K562 (cell line): ENCODE data around the gene UBE3B. TPM values are rescaled to one million over a fixed set of nuclear protein-coding genes. Genes with fewer than 3 reads are reported as not detected.

Experiments
- CTCFL ChIP-seq: IDR thresholded peaks from 2 replicates; pipeline ENCODE4 v1.6.1; 2011; ENCODE audit warnings: borderline replicate concordance, low read depth, mild to moderate bottlenecking, moderate library complexity, low read length; ENCODE audit not compliant: insufficient read depth, poor library complexity, severe bottlenecking
- ELF1 ChIP-seq: fragments of 200-800 bp; sonication (Bioruptor generic); IDR thresholded peaks from 2 replicates; pipeline ENCODE4 v1.6.1; 2016; ENCODE audit warnings: missing genetic modification characterization, missing compliant biosample characterization
- ELF4 ChIP-seq: fragments of 450-650 bp; formaldehyde crosslinking; IDR thresholded peaks from 2 replicates; pipeline ENCODE4 v1.4.0; 2022; ENCODE audit warnings: missing genetic modification characterization
- ETV5 ChIP-seq: sonication (generic); formaldehyde crosslinking; IDR thresholded peaks from 2 replicates; pipeline ENCODE4 v1.4.0; 2020; ENCODE audit warnings: low read depth, mild to moderate bottlenecking, missing genetic modification reagents
- HDAC1 ChIP-seq, 2 experiments: fragments of 450-650 bp; IDR thresholded peaks; 2 replicates each; pipeline ENCODE4 v1.6.1; 2016 to 2017; ENCODE audit warnings: inconsistent platforms in 1 of 2, mild to moderate bottlenecking in 1 of 2, moderate library complexity in 1 of 2
- HMGN3 ChIP-seq: IDR thresholded peaks from 2 replicates; pipeline ENCODE4 v1.6.1; 2011; ENCODE audit warnings: borderline replicate concordance, low read depth, mild to moderate bottlenecking, mixed read lengths, low read length; ENCODE audit not compliant: insufficient read length; ENCODE audit errors: extremely low read depth
- HNRNPLL ChIP-seq: fragments of 200-400 bp; formaldehyde crosslinking; IDR thresholded peaks from 2 replicates; pipeline ENCODE4 v1.6.1; 2017; ENCODE audit warnings: low read length, low read depth, mild to moderate bottlenecking; ENCODE audit not compliant: poor library complexity, severe bottlenecking
- MXD1 ChIP-seq: fragments of 250-450 bp; sonication (Bioruptor Pico); IDR thresholded peaks from 2 replicates; pipeline ENCODE4 v1.8.0; 2021; ENCODE audit warnings: borderline replicate concordance, mild to moderate bottlenecking, moderate library complexity; ENCODE audit not compliant: poor library complexity, severe bottlenecking
- MYNN ChIP-seq, 2 experiments: sonication (generic); formaldehyde crosslinking in 1 of 2; IDR thresholded peaks; 2 replicates each; pipeline versions ENCODE4 v1.5.0 to v1.6.1; 2016 to 2020; ENCODE audit warnings: antibody characterized with exemption in 1 of 2, missing genetic modification reagents in 1 of 2
- NFE2 ChIP-seq: IDR thresholded peaks from 2 replicates; pipeline ENCODE4 v1.6.1; 2014; ENCODE audit warnings: antibody characterized with exemption, low read depth
- PML ChIP-seq: IDR thresholded peaks from 2 replicates; pipeline ENCODE4 v1.6.1; 2012; ENCODE audit warnings: low read length, inconsistent platforms
- POLR2G ChIP-seq: fragments of 200-400 bp; formaldehyde crosslinking; IDR thresholded peaks from 2 replicates; pipeline ENCODE4 v1.6.1; 2017; ENCODE audit warnings: low read depth, mild to moderate bottlenecking, antibody characterized with exemption, low read length, moderate library complexity
- RUNX1 ChIP-seq: sonication (generic); IDR thresholded peaks from 2 replicates; pipeline ENCODE4 v1.6.1; 2016; ENCODE audit warnings: antibody characterized with exemption, low read depth
- SAFB ChIP-seq: fragments of 200-400 bp; formaldehyde crosslinking; IDR thresholded peaks from 2 replicates; pipeline ENCODE4 v1.6.1; 2017; ENCODE audit warnings: low read depth, low read length, borderline replicate concordance
- XRCC5 ChIP-seq: fragments of 200-400 bp; formaldehyde crosslinking; IDR thresholded peaks from 2 replicates; pipeline ENCODE4 v1.6.1; 2017; ENCODE audit warnings: low read depth, mild to moderate bottlenecking, low read length
- ZFPM2 ChIP-seq: fragments of 250-450 bp; sonication (Bioruptor Pico); IDR thresholded peaks from 2 replicates; pipeline ENCODE4 v1.5.1; 2022; ENCODE audit warnings: mild to moderate bottlenecking
- ZNF212 ChIP-seq: fragments of 450-650 bp; formaldehyde crosslinking; IDR thresholded peaks from 2 replicates; pipeline ENCODE4 v1.4.0; 2020; ENCODE audit warnings: mild to moderate bottlenecking
- ZNF449 ChIP-seq: fragments of 250-450 bp; sonication (Bioruptor Pico); IDR thresholded peaks from 2 replicates; pipeline ENCODE4 v1.8.0; 2022; ENCODE audit warnings: moderate library complexity, mild to moderate bottlenecking, inconsistent platforms
- polyA plus RNA-seq, 8 experiments: library from polyadenylated mRNA; depleted of rRNA in 4 of 8; stranded (reverse) in 5 of 8; unstranded in 3 of 8; fragments of >200 nt; fragmentation: Nextera tagmentation in 2 of 8; fragmentation: Illumina TruSeq in 1 of 8; extraction: Ambion mirVana in 2 of 8; extraction: Trizol in 1 of 8; gene quantifications; 2 replicates each; pipeline versions ENCODE4 v1.2.1 to v1.2.3, GENCODE V29; 2011 to 2014; ENCODE audit warnings: inconsistent platforms in 1 of 8, missing spikeins in 1 of 8
- total RNA-seq, 7 experiments: library from RNA; depleted of rRNA in 6 of 7; stranded (reverse); fragments of >200 nt in 6 of 7; fragmentation: Illumina TruSeq in 2 of 7; extraction: Trizol in 2 of 7; gene quantifications; 2 replicates each; pipeline versions ENCODE4 v1.2.1 to v1.2.3, GENCODE V29; 2011 to 2021; ENCODE audit warnings: low replicate concordance in 1 of 7
- TF ChIP-seq, protein P1 (sequence below): fragments of 450-650 bp; IDR thresholded peaks from 2 replicates; pipeline ENCODE4 v1.6.1; 2017; ENCODE audit warnings: antibody characterized with exemption, mild to moderate bottlenecking

Gene UBE3B
- total and polyA plus RNA-seq, 9 of the 15 experiments (the other 6 are each of a cell fraction or from before 2014, with no cell fraction given): 7.6 to 23.6 (median 15.5) TPM

GRCh38 chr12:109477185-109477962 lies at the start of gene UBE3B, which contains the start of gene KCTD10 (continued):
- TF ChIP-seq ZNF449: no peak
- peak; percentile 91 for TF ChIP-seq ETV5 (CRISPR knock-in tag)
- peak in 1 of 2 experiments; percentile 68; a peak in 1 of 4 replicates for TF ChIP-seq HDAC1 (IDR thresholded peaks at IDR 0.05)
- TF ChIP-seq ELF4 (CRISPR knock-in tag): peak; percentile 82; the same call in 1 of the 2 replicates
- TF ChIP-seq HNRNPLL: no peak
- no peak for TF ChIP-seq ZNF212 (CRISPR knock-in tag)
- no peak; the same call in 1 of the 2 replicates for TF ChIP-seq XRCC5
- TF ChIP-seq MYNN (IDR thresholded peaks at IDR 0.05): no peak
- TF ChIP-seq MYNN (CRISPR knock-in tag; IDR thresholded peaks at IDR 0.05): no peak
- TF ChIP-seq ELF1 (tag): peak; percentile 98
- TF ChIP-seq MXD1 (CRISPR knock-in tag): no peak
- TF ChIP-seq CTCFL: no peak
- no peak for TF ChIP-seq SAFB
- peak; percentile 93 for TF ChIP-seq POLR2G
- peak; percentile 52 for TF ChIP-seq HMGN3
- 0 out of 2 replicates have a peak, but pooled peaks have one; percentile 31 for TF ChIP-seq RUNX1
- TF ChIP-seq ZFPM2 (CRISPR knock-in tag): no peak
- peak; percentile 82 for TF ChIP-seq PML
- TF ChIP-seq NFE2: no peak
- TF ChIP-seq, protein P1, sequence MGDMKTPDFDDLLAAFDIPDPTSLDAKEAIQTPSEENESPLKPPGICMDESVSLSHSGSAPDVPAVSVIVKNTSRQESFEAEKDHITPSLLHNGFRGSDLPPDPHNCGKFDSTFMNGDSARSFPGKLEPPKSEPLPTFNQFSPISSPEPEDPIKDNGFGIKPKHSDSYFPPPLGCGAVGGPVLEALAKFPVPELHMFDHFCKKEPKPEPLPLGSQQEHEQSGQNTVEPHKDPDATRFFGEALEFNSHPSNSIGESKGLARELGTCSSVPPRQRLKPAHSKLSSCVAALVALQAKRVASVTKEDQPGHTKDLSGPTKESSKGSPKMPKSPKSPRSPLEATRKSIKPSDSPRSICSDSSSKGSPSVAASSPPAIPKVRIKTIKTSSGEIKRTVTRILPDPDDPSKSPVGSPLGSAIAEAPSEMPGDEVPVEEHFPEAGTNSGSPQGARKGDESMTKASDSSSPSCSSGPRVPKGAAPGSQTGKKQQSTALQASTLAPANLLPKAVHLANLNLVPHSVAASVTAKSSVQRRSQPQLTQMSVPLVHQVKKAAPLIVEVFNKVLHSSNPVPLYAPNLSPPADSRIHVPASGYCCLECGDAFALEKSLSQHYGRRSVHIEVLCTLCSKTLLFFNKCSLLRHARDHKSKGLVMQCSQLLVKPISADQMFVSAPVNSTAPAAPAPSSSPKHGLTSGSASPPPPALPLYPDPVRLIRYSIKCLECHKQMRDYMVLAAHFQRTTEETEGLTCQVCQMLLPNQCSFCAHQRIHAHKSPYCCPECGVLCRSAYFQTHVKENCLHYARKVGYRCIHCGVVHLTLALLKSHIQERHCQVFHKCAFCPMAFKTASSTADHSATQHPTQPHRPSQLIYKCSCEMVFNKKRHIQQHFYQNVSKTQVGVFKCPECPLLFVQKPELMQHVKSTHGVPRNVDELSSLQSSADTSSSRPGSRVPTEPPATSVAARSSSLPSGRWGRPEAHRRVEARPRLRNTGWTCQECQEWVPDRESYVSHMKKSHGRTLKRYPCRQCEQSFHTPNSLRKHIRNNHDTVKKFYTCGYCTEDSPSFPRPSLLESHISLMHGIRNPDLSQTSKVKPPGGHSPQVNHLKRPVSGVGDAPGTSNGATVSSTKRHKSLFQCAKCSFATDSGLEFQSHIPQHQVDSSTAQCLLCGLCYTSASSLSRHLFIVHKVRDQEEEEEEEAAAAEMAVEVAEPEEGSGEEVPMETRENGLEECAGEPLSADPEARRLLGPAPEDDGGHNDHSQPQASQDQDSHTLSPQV: no peak
